HepG2 (cell line): Measurements from ENCODE around the gene MPV17L. TPM values are rescaled to one million over a fixed set of nuclear protein-coding genes. Genes with fewer than 3 reads are reported as not detected.
"Not testable (repeated sequence)": the region's sequence is repeated elsewhere in the genome, so short reads cannot be mapped to it uniquely, and the experiment has no call there.

Experiments used
- ATAC-seq: fragments of 200-7000 bp; cut with Tn5 transposase; 3 replicates; pipeline ENCODE4 v1.9.1; 2020; ENCODE audit warnings: mild to moderate bottlenecking, moderate library complexity
- BruUV-seq: library from RNA; stranded (reverse); fragments of 400-500 nt; replicated peaks from 2 replicates; lab custom pipeline; 2021; lab: Mats Ljungman, UMichigan
- CTCF ChIA-PET: fragments of 300-600 bp; formaldehyde crosslinking; extraction: SDS; loops from one replicate; lab custom pipeline; 2021; ENCODE audit warnings: low total read pairs, inconsistent platforms, low intra/inter-chr PET ratio; lab: Yijun Ruan, JAX
- POLR2A ChIA-PET: fragments of 350-600 bp; sonication (Branson Sonifier 250); formaldehyde crosslinking; loops from one replicate; lab custom pipeline; 2020; ENCODE audit warnings: antibody characterized with exemption, inconsistent platforms; lab: Yijun Ruan, JAX
- DNase-seq: peaks from one replicate; pipeline ENCODE4 v3.0.0-alpha.2; 2015; ENCODE audit warnings: low spot score
- FAIRE-seq: peaks from 3 replicates; lab custom pipeline; 2011; peaks lifted over from hg19 to GRCh38; lab: Jason Lieb, UNC
- H2AFZ ChIP-seq: one replicate; pipeline ENCODE4 v1.6.1; 2011; ENCODE audit warnings: low read length, inconsistent platforms
- H3K27ac ChIP-seq: fragments of 300-600 bp; 3 replicates; pipeline ENCODE4 v1.8.0; 2011; ENCODE audit warnings: mixed run types, mild to moderate bottlenecking, mixed read lengths, low read length, inconsistent platforms; ENCODE audit not compliant: insufficient read depth; ENCODE audit errors: extremely low read length
- H3K27me3 ChIP-seq, 2 experiments: fragments of 200-600 bp in 1 of 2; 2 replicates in 1 of 2; 3 replicates in 1 of 2; pipeline versions ENCODE4 v1.6.0 to v1.8.0; 2011; ENCODE audit warnings: low read length in 2 of 2, mild to moderate bottlenecking in 2 of 2, moderate library complexity in 2 of 2, inconsistent platforms in 1 of 2; ENCODE audit not compliant: insufficient read depth in 2 of 2, control insufficient read depth in 1 of 2
- H3K36me3 ChIP-seq, 2 experiments: fragments of 200-600 bp in 1 of 2; replicated peaks in 1 of 2; 2 replicates in 1 of 2; 3 replicates in 1 of 2; pipeline versions ENCODE4 v1.5.1 to v1.8.0; 2011; ENCODE audit warnings: low read length in 2 of 2, inconsistent platforms in 1 of 2; ENCODE audit not compliant: insufficient read depth in 2 of 2, control insufficient read depth in 1 of 2
- H3K4me1 ChIP-seq: 2 replicates; pipeline ENCODE4 v1.5.1; 2012; ENCODE audit warnings: low read length, inconsistent platforms; ENCODE audit not compliant: insufficient read depth
- H3K4me2 ChIP-seq: 2 replicates; pipeline ENCODE4 v1.6.0; 2011; ENCODE audit warnings: low read depth, low read length, inconsistent platforms
- H3K4me3 ChIP-seq, 3 experiments: fragments of 200-600 bp in 1 of 3; sonication (generic), shearing (Covaris generic) in 1 of 3; replicated peaks in 1 of 3; 2 replicates each; pipeline ENCODE4 v1.5.1; 2011 to 2016; ENCODE audit warnings: low read length in 3 of 3, inconsistent platforms in 2 of 3, low read depth in 2 of 3, mild to moderate bottlenecking in 2 of 3, control low read depth in 1 of 3, mixed read lengths in 1 of 3; ENCODE audit not compliant: insufficient read depth in 1 of 3
- H3K79me2 ChIP-seq: one replicate; pipeline ENCODE4 v1.6.1; 2011; ENCODE audit warnings: low read length, inconsistent platforms; ENCODE audit not compliant: insufficient read depth
- H3K9ac ChIP-seq: 2 replicates; pipeline ENCODE4 v1.6.0; 2011; ENCODE audit warnings: mild to moderate bottlenecking, low read depth, low read length, inconsistent platforms; ENCODE audit not compliant: insufficient read depth
- H3K9me3 ChIP-seq: 2 replicates; pipeline ENCODE4 v1.5.1; 2012; ENCODE audit warnings: mild to moderate bottlenecking, low read length
- H4K20me1 ChIP-seq: 2 replicates; pipeline ENCODE4 v1.6.0; 2011; ENCODE audit warnings: inconsistent platforms, mild to moderate bottlenecking, low read length, moderate library complexity; ENCODE audit not compliant: insufficient read depth
- CBX5 ChIP-seq: sonication (generic); formaldehyde crosslinking; IDR thresholded peaks from 2 replicates; pipeline ENCODE4 v1.4.0; 2020; ENCODE audit warnings: missing genetic modification reagents, borderline replicate concordance
- KLF13 ChIP-seq: sonication (generic); formaldehyde crosslinking; IDR thresholded peaks from 2 replicates; pipeline ENCODE4 v1.4.0; 2020; ENCODE audit warnings: mild to moderate bottlenecking, missing genetic modification reagents
- NR2F1 ChIP-seq, 2 experiments: fragments of 450-650 bp in 1 of 2; formaldehyde crosslinking in 1 of 2; IDR thresholded peaks; 2 replicates each; pipeline versions ENCODE4 v1.5.0 to v1.6.1; 2016 to 2020; ENCODE audit warnings: mild to moderate bottlenecking in 1 of 2, missing compliant biosample characterization in 1 of 2, missing genetic modification reagents in 1 of 2, moderate library complexity in 1 of 2
- NR2F2 ChIP-seq: IDR thresholded peaks from 2 replicates; pipeline ENCODE4 v1.6.1; 2012; ENCODE audit warnings: low read depth, inconsistent platforms, borderline replicate concordance
- POLR2A ChIP-seq, 2 experiments: IDR thresholded peaks; 2 replicates each; pipeline ENCODE4 v1.6.1; 2011; ENCODE audit warnings: low read depth in 2 of 2, low read length in 2 of 2, mild to moderate bottlenecking in 1 of 2, moderate library complexity in 1 of 2; ENCODE audit not compliant: insufficient read depth in 1 of 2
- POLR2AphosphoS2 ChIP-seq: IDR thresholded peaks from 2 replicates; pipeline ENCODE4 v1.6.1; 2011; ENCODE audit warnings: low read depth, low read length, improper control_type of control experiment
- SRSF4 ChIP-seq: fragments of 200-400 bp; formaldehyde crosslinking; IDR thresholded peaks from one replicate; pipeline ENCODE4 v1.6.1; 2018; ENCODE audit warnings: mild to moderate bottlenecking, low read depth, low read length, moderate library complexity; ENCODE audit not compliant: poor library complexity, severe bottlenecking
- ZNF251 ChIP-seq: sonication (generic); formaldehyde crosslinking; IDR thresholded peaks from 2 replicates; pipeline ENCODE4 v1.9.0; 2021; ENCODE audit warnings: mild to moderate bottlenecking, missing genetic modification reagents
- ZNF414 ChIP-seq: sonication (generic); formaldehyde crosslinking; IDR thresholded peaks from 2 replicates; pipeline ENCODE4 v1.5.0; 2020; ENCODE audit warnings: missing genetic modification reagents
- ZNF644 ChIP-seq: IDR thresholded peaks from 2 replicates; pipeline ENCODE4 v1.6.1; 2016; ENCODE audit warnings: low read depth
- WGBS: methylation state at CpG from one replicate; pipeline ENCODE4 v1.1.6; 2017; ENCODE audit warnings: low lambda C conversion rate; 5-methylcytosine and 5-hydroxymethylcytosine counted together
- in situ Hi-C: cut with HindIII; loops from 2 replicates; pipeline ENCODE4 v1.10.0; 2017; ENCODE audit warnings: low pct_unique_long_range_greater_than_20kb; ENCODE audit not compliant: extremely low pct_ligation_motif_present
- intact Hi-C: fragments of 100-400 bp; cut with micrococcal nuclease; formaldehyde crosslinking; loops from one replicate; pipeline ENCODE4 v1.10.0; 2022; ENCODE audit not compliant: unreplicated experiment
- polyA plus RNA-seq, 8 experiments: library from polyadenylated mRNA; depleted of rRNA in 3 of 8; stranded (reverse) in 7 of 8; unstranded in 1 of 8; fragments of >200 nt; fragmentation: Illumina TruSeq in 4 of 8; extraction: Trizol in 4 of 8; gene quantifications; 2 replicates each; pipeline versions ENCODE4 v1.2.1 to v1.2.3, GENCODE V29; 2011 to 2016; ENCODE audit warnings: low read depth in 4 of 8, missing spikeins in 1 of 8, mixed read lengths in 1 of 8; ENCODE audit not compliant: insufficient read depth in 1 of 8
- total RNA-seq, 5 experiments: library from RNA; depleted of rRNA; stranded (reverse); fragments of >200 nt; fragmentation: Illumina TruSeq; extraction: Trizol; gene quantifications; 2 replicates each; pipeline ENCODE4 v1.2.3, GENCODE V29; 2016; ENCODE audit warnings: low read depth in 1 of 5
- TF ChIP-seq, protein P1 (sequence below): sonication (generic); formaldehyde crosslinking; conservative IDR thresholded peaks from 2 replicates; pipeline ENCODE4 v1.8.0; 2022; ENCODE audit warnings: low read depth, missing genetic modification reagents

Gene MPV17L
- total and polyA plus RNA-seq, 2 of the 13 experiments (the other 11 are each of a cell fraction or from before 2014, with no cell fraction given), result 34.7 to 63.8 TPM

- TSS peak; percentile 6 for BruUV-seq
- TF ChIP-seq POLR2A (IDR thresholded peaks at IDR 0.05; ENCODE audit: insufficient read depth in 1 of 2, low read depth in 2 of 2, low read length in 2 of 2) (peak in 1 of 2 experiments; percentile 42; a peak in 1 of 4 replicates), ZNF414 (CRISPR knock-in tag) (0 out of 2 replicates have a peak, but pooled peaks have one; percentile 10), NR2F1 (CRISPR knock-in tag; IDR thresholded peaks at IDR 0.05) (0 out of 4 replicates have a peak, but pooled peaks of 1 of the 2 experiments have one; percentile 19)
- H3K4me2 ChIP-seq, in situ Hi-C loops, DNase-seq, CTCF ChIA-PET, FAIRE-seq, H3K27me3 ChIP-seq, H3K4me3 ChIP-seq, H3K9me3 ChIP-seq, intact Hi-C loops, H2AFZ ChIP-seq, H3K79me2 ChIP-seq, H4K20me1 ChIP-seq, H3K9ac ChIP-seq: not testable (repeated sequence)
- 98% methylated on average over 3 of the region's 3 CpGs for WGBS
- Histone ChIP-seq H3K27ac (peak overlapping the region; percentile 0), H3K36me3 (peaks cover 1 to 24% of the 10 kb centered on the region in 2 experiments; a peak in 4 of 5 replicates), H3K4me1 (peaks cover 45% of the 10 kb centered on the region)
- peak; percentile 24; the same call in 1 of the 3 replicates for ATAC-seq
- POLR2A ChIA-PET, result interaction anchor here (1.6 to 1.7 kb wide), 2 partner anchors 8 to 239 kb away, joined by 4 to 8 read pairs; partner anchors contain the start of genes MARF1 and MPV17L
Measured at GRCh38 chr16:15404091-15404490, 8.5 kb downstream of the MPV17L start.

DNA sequence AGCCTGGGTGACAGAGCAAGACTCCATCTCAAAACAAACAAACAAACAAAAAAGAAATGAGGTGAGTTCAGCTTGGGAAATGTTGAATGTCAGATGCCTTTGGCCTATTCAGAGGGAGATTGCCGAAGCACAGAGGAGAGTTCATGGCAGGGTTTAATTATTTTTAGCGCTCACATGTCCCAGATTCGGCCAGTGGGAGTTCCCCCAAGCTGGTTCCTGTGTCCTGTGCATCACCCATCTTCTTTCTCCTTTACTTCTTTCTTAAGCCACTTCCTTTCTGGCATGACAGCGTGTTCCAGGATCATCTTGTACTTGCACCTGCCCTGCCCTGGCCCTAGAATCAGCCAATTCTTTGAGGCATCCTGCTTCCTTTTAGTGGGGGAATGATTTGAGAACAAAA is 9.2 kb downstream of the MPV17L start:
- in situ Hi-C loops (no loop called here), intact Hi-C loops (no loop called here)
- Histone ChIP-seq H3K79me2 (peaks cover 3% of the 10 kb centered on the region), H3K9me3 (no peaks in the 10 kb centered on the region), H4K20me1 (no peaks in the 10 kb centered on the region), H3K4me3 (no peak overlapping the region), H3K4me1 (peaks cover 38% of the 10 kb centered on the region), H3K9ac (no peak overlapping the region), H3K27me3 (no peaks in the 10 kb centered on the region), H3K27ac (peak overlapping the region; percentile 43), H3K36me3 (peaks cover 1 to 27% of the 10 kb centered on the region in 2 experiments; a peak in 4 of 5 replicates), H2AFZ (no peak overlapping the region), H3K4me2 (no peak overlapping the region)
- DNase-seq (no peak), ATAC-seq (peak; percentile 52), FAIRE-seq (no peak)
- 65% methylated on average over 4 of the region's 4 CpGs for WGBS
- BruUV-seq, result no TSS peak
- ChIA-PET CTCF (no interaction called here), POLR2A (interaction anchor here (1.6 to 1.7 kb wide), 2 partner anchors 9 to 238 kb away, joined by 4 to 8 read pairs; partner anchors contain the start of genes MARF1 and MPV17L)
- TF ChIP-seq ZNF644 (CRISPR knock-in tag) (no peak), NR2F2 (no peak), SRSF4 (no peak), ZNF251 (no peak), CBX5 (no peak), KLF13 (CRISPR knock-in tag) (no peak), POLR2AphosphoS2 (no peak)
- TF ChIP-seq, protein P1, sequence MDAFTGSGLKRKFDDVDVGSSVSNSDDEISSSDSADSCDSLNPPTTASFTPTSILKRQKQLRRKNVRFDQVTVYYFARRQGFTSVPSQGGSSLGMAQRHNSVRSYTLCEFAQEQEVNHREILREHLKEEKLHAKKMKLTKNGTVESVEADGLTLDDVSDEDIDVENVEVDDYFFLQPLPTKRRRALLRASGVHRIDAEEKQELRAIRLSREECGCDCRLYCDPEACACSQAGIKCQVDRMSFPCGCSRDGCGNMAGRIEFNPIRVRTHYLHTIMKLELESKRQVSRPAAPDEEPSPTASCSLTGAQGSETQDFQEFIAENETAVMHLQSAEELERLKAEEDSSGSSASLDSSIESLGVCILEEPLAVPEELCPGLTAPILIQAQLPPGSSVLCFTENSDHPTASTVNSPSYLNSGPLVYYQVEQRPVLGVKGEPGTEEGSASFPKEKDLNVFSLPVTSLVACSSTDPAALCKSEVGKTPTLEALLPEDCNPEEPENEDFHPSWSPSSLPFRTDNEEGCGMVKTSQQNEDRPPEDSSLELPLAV (CRISPR knock-in tag), result no peak
